Testis (tissue), 3 donors: ENCODE data around the gene NDUFA12. TPM values are rescaled to one million over a fixed set of nuclear protein-coding genes. Genes with fewer than 3 reads are reported as not detected.

Experiments
- DNase-seq: peaks from one replicate; pipeline ENCODE4 v3.0.0-alpha.2; 2019
- H3K27ac ChIP-seq, 2 donors: fragments of 200-600 bp; sonication (generic); one replicate each; pipeline ENCODE4 v1.5.1; 2019
- H3K27me3 ChIP-seq: fragments of 200-600 bp; sonication (generic); one replicate; pipeline ENCODE4 v1.5.1; 2019
- H3K36me3 ChIP-seq: fragments of 200-600 bp; sonication (generic); one replicate; pipeline ENCODE4 v1.5.1; 2017; ENCODE audit warnings: low read depth; ENCODE audit errors: missing control alignments
- H3K4me1 ChIP-seq: fragments of 200-600 bp; sonication (generic); one replicate; pipeline ENCODE4 v1.5.1; 2019
- H3K4me3 ChIP-seq, 2 donors: fragments of 200-600 bp; sonication (generic); one replicate each; pipeline ENCODE4 v1.5.1; 2017 to 2019
- H3K9me3 ChIP-seq: fragments of 200-600 bp; sonication (generic); one replicate; pipeline ENCODE4 v1.5.1; 2017
- CTCF ChIP-seq, 3 experiments: fragments of 450-650 bp in 2 of 3; fragments of 200-600 bp in 1 of 3; sonication (generic) in 1 of 3; IDR thresholded peaks; one replicate each; pipeline ENCODE4 v1.5.1; 2016 to 2019; ENCODE audit warnings: antibody characterized with exemption in 3 of 3, mild to moderate bottlenecking in 2 of 3, moderate library complexity in 1 of 3
- POLR2A ChIP-seq: fragments of 450-650 bp; IDR thresholded peaks from one replicate; pipeline ENCODE4 v1.6.1; 2017; ENCODE audit warnings: antibody characterized with exemption, mild to moderate bottlenecking, moderate library complexity
- WGBS, 2 donors: methylation state at CpG; one replicate each; pipeline ENCODE4 v1.1.5; 2018; 5-methylcytosine and 5-hydroxymethylcytosine counted together
- intact Hi-C: fragments of 100-400 bp; cut with DNase I; formaldehyde crosslinking; loops from one replicate; pipeline ENCODE4 v1.15.1; 2023; ENCODE audit warnings: low total_unique reads
- polyA plus RNA-seq: library from polyadenylated mRNA; stranded (reverse); fragments of 350-450 nt; fragmentation: Illumina TruSeq; extraction: RNeasy Lipid Tissue Mini Kit (QIAGEN cat#74804); gene quantifications from one replicate; pipeline ENCODE4 v1.2.3, GENCODE V29; 2014; ENCODE audit warnings: low read depth, low replicate concordance; ENCODE audit not compliant: insufficient read depth
- total RNA-seq, 2 donors: library from RNA; depleted of rRNA; stranded (reverse); fragments of >200 nt; gene quantifications; one replicate each; pipeline ENCODE4 v1.2.3, GENCODE V29; 2016

The NDUFA12 gene
- total and polyA plus RNA-seq, 3 donors from 2014 or later: 75.2 to 136 (median 77.5) TPM

GRCh38 chr12:94954948-94955592, 48.4 kb downstream of the NDUFA12 start:
- TF ChIP-seq POLR2A (no peak), CTCF (IDR thresholded peaks at IDR 0.05) (no peak)
- Histone ChIP-seq H3K27me3 (no peaks in the 10 kb centered on the region), H3K36me3 (no peaks in the 10 kb centered on the region), H3K4me3 (no peak overlapping the region), H3K4me1 (no peaks in the 10 kb centered on the region), H3K9me3 (no peaks in the 10 kb centered on the region), H3K27ac (no peak overlapping the region)
- intact Hi-C loops: no loop called here
- no peak for DNase-seq
- 90 to 96% methylated on average over 10 of the region's 10 CpGs for WGBS, 2 donors

DNA sequence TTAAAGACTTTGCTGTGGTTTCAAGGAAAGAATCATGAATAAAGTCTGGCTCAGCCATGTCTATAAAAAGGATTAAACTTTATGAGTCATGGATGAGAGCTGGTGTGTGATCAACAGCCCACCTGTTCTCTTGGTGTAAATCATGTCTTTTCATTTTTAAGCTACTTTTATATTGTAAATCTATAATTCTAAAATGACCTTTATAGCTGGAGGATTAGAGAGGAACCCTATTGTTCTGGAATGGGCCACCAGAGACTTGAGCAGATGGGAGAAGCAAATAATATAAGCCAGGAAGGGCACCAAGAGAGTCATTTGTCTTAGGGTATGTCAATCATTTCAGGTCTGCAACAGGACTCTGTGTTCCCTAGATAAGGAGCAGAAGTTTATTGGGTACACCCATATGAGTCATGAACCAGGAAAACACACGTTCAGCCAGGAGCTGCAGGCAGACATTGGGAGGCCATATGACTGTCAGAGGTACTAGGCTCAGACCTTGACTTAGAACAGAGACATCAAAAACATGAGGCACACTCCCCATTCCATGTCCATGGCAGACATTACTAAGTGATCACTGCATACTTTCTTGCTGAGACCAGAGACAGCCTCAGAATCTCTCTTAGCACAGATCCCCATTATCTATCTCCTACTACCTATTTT, 49.3 kb downstream of the NDUFA12 start:
- DNase-seq: no peak
- Histone ChIP-seq H3K27ac (no peak overlapping the region), H3K4me1 (no peaks in the 10 kb centered on the region), H3K36me3 (no peaks in the 10 kb centered on the region), H3K4me3 (no peak overlapping the region), H3K27me3 (no peaks in the 10 kb centered on the region), H3K9me3 (no peaks in the 10 kb centered on the region)
- intact Hi-C loops: no loop called here
- no peak for TF ChIP-seq CTCF (IDR thresholded peaks at IDR 0.05)
- TF ChIP-seq POLR2A: no peak
- 0 to 33% methylated on average over 1 of the region's 1 CpG for WGBS, 2 donors

GRCh38 chr12:94952325-94952724, 51.2 kb downstream of the NDUFA12 start:
- WGBS, 2 donors: 52 to 66% methylated on average over 2 of the region's 2 CpGs
- Histone ChIP-seq H3K27me3 (no peaks in the 10 kb centered on the region), H3K27ac (no peak overlapping the region), H3K4me3 (no peak overlapping the region), H3K9me3 (no peaks in the 10 kb centered on the region), H3K4me1 (no peaks in the 10 kb centered on the region), H3K36me3 (no peaks in the 10 kb centered on the region)
- TF ChIP-seq CTCF (IDR thresholded peaks at IDR 0.05): no peak
- TF ChIP-seq POLR2A: no peak
- no peak for DNase-seq
- intact Hi-C loops: no loop called here

- WGBS, 2 donors: 74 to 78% methylated on average over 7 of the region's 7 CpGs
- no peaks in the 10 kb centered on the region for H3K4me1 ChIP-seq
- intact Hi-C loops: no loop called here
- DNase-seq: no peak
- TF ChIP-seq POLR2A (no peak), CTCF (IDR thresholded peaks at IDR 0.05) (no peak)
- no peak overlapping the region for H3K27ac ChIP-seq
- H3K9me3 ChIP-seq: no peaks in the 10 kb centered on the region
- H3K4me3 ChIP-seq: no peak overlapping the region
- no peaks in the 10 kb centered on the region for H3K27me3 ChIP-seq
- H3K36me3 ChIP-seq: no peaks in the 10 kb centered on the region
Measured at GRCh38 chr12:94951071-94951934, 52.2 kb downstream of the NDUFA12 start.
